A172 (cell line): ENCODE measurements around the gene GALM. TPM values are rescaled to one million over a fixed set of nuclear protein-coding genes. Genes with fewer than 3 reads are reported as not detected.

Experiments
- DNase-seq: peaks from one replicate; pipeline ENCODE4 v3.0.0-alpha.2; 2015; ENCODE audit warnings: low spot score
- total RNA-seq: library from RNA; depleted of rRNA; stranded (reverse); fragments of >200 nt; shearing (Covaris generic); gene quantifications from 2 replicates; pipeline ENCODE4 v1.2.3, GENCODE V29; 2014; rRNA removed

The GALM gene
- total RNA-seq, 1 experiment from 2014 or later, result 21.8 TPM

DNA sequence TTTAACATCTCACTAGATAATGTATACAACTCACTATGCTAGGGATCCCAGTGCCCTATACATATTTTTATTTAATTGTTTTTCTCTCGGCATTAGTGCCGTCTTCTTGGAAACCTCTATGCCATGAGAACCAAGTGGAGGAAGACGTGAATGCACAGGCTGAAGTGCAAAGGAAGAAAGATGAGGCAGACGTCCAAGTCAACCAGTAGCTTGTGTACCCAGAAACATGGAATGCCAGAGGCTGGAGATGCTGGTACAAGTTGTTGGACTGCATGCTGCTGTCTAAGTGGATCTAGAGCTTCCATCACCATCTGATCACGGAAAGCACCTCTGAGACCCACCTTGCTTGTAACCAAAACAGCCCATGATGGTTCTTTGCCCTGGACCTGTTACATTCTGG is 99.6 kb downstream of the GALM start:
- peak; percentile 44 for DNase-seq

DNA sequence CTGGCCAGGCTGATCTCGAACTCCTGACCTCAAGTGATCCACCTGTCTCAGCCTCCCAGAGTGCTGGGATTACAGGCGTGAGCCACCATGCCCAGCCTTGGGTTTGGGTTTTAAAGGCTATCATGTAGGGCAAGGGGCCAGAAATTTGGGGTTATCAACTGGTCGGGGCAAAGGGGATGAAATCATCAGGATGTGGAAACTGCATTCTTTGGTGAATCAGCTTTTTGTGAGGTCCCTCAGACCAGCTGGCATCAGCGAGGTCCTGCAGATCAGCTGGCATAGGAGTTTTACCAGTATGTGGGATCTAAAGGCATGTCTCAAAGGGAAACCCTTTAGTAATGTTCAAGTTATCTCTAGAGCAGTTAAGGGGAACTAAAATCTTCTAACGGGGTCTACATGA is 105.7 kb downstream of the GALM start:
- peak; percentile 93 for DNase-seq

DNA sequence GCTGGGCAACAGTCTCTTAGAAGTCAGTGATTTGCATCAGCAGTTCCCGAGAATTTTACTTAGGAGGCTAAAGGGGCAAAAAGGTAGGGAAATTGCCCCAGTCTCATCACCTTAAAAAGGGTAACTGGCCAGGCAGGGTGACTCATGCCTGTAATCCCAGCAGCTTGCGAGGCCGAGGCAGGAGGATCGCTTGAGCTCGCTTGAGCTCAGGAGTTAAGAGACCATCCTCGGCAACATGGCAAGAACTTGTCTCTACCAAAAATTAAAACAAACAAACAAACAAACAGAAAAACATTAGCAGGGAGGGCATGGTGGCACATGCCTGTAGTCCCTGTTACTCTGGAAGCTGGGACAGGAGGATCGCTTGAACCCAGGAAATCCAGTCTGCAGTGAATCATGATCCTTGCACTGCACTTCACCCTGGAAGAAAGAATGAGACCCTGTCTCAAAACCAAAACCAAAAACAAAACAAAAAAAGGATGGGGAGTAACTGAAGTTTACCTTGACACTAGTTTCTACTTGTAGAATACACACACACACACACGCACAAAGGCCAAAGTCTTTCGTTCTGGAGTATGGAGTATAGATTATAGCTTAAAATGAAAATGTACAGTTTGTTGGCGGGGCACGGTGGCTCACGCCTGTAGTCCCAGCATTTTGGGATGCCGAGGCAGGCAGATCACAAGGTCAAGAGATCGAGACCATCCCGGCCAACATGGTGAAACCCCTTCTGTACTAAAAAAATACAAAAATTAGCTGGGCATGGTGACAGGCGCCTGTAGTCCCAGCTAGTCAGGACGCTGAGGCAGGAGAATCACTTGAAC is 109.4 kb downstream of the GALM start:
- no peak for DNase-seq

DNA sequence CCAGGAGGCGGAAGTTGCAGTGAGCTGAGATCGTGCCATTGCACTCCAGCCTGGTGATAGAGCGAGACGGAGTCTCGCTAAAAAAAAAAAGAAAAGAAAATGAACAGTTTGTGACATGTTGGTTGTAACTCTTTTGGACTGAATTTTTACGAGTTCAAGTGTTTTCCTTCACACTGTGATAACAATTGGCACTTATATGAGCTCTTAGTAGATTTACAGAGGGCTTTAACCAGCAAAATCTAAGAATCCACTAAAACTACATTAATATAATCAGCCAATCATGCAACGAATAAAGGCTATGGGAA is 110.0 kb downstream of the GALM start:
- no peak for DNase-seq

DNA sequence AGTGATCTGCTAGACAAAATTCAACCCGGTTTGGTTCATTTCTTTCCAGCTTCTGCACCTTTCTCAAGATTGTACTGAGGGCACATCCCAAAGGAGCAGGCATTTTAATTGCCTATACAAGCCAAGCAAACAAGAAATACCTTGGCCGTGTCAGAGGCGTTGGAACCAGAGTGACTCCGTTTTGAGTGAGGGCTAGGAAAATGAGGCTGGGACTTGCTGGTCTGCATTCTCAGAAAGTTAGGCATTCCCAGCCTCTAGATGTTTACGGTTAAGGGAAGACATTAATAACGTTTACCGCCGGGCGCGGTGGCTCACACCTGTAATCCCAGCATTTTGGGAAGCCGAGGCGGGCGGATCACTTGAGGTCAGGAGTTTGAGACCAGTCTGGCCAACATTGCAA is 110.6 kb downstream of the GALM start:
- no peak for DNase-seq

DNA sequence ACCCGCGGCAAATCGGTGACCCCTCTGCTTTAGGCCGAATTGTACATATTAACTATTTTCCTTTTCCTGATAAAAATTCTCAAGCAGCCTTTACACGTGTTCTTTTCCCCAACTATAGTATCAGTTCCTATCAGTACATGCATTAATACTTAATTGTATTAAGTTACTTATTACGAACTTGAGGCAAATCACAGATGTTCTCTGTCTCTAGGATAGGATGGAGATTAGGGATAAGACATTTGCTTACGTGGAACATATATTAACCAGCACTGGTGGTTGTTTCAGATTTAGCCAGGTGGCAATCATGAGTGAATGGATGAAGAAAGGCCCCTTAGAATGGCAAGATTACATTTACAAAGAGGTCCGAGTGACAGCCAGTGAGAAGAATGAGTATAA is 112.8 kb downstream of the GALM start:
- DNase-seq, result no peak

DNA sequence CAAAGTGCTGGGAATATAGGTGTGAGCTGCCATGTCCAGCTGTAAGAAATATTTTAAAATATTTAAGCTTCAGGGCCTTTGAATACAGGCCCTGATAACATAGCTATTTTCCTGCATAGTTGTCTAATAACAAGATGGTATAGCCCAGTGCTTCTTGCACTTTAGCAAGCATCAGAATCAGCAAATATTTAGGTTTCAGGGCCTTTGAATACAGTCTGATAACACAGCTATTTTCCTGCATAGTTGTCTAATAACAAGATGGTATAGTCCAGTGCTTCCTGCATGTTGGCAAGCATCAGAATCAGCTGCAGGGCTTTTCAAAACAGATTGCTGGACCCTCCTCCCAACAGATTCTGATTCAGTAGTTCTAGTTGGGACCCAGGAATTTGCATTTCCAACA is 117.7 kb downstream of the GALM start:
- DNase-seq, result no peak

Other genes starting within 250 kb of the GALM start
- gene HNRNPLL, start 63.2 kb upstream of the GALM start, total RNA-seq, result 49.2 and 55.8 TPM in 2 replicates
- gene SRSF7, start 85.2 kb downstream of the GALM start, total RNA-seq, result 298 and 318 TPM in 2 replicates
- 22.0 and 30.1 TPM in 2 replicates for gene GEMIN6, start 112.1 kb downstream of the GALM start, total RNA-seq
- 19.7 and 25.5 TPM in 2 replicates for gene DHX57, start 209.8 kb downstream of the GALM start, total RNA-seq
- 52.9 and 55.8 TPM in 2 replicates for gene MORN2, start 209.9 kb downstream of the GALM start, total RNA-seq
- gene ARHGEF33, start 223.8 kb downstream of the GALM start, total RNA-seq, result 0.09 TPM in 1 of 2 replicates, not detected in the other